Measurements from ENCODE around the gene INF2. TPM values are rescaled to one million over a fixed set of nuclear protein-coding genes. Genes with fewer than 3 reads are reported as not detected.

Gene INF2
- total RNA-seq, 1 donor from 2014 or later = 7.8 TPM

- peaks cover 6% of the 10 kb centered on the region for H3K27me3 Mint-ChIP-seq (ENCODE audit: insufficient read depth, low read depth)
- H3K27me3 ChIP-seq = no peaks in the 10 kb centered on the region
- no peaks in the 10 kb centered on the region for H3K36me3 Mint-ChIP-seq
- H3K27ac Mint-ChIP-seq = no peak overlapping the region
- no peaks in the 10 kb centered on the region for H3K9me3 ChIP-seq (ENCODE audit: low read depth)
- peak overlapping the region; percentile 63 for H3K4me3 ChIP-seq
- no peaks in the 10 kb centered on the region for H3K36me3 ChIP-seq
- H3K9me3 Mint-ChIP-seq = no peaks in the 10 kb centered on the region
- no peak for DNase-seq (ENCODE audit: low spot score)
- H3K9ac ChIP-seq = no peak overlapping the region
- H3F3A ChIP-seq (ENCODE audit: low read depth) = peaks cover 20% of the 10 kb centered on the region
- peak overlapping the region; percentile 99 for H3K4me2 ChIP-seq
- TF ChIP-seq CTCF (IDR thresholded peaks at IDR 0.05) (no peak), EZH2phosphoT487 (IDR thresholded peaks at IDR 0.05) (no peak), EZH2 (IDR thresholded peaks at IDR 0.05) (no peak)
- H2AFZ ChIP-seq (replicated peaks) = no peak overlapping the region
- peaks cover 10% of the 10 kb centered on the region for H3K4me1 Mint-ChIP-seq
- peaks cover 29% of the 10 kb centered on the region for H4K20me1 ChIP-seq (ENCODE audit: low read depth)
- H3K79me2 ChIP-seq (ENCODE audit: low read depth) = peaks cover 26% of the 10 kb centered on the region
- no peak overlapping the region for H3K27ac ChIP-seq
- H3K4me3 Mint-ChIP-seq = peak overlapping the region; percentile 79
- H3K4me1 ChIP-seq = peaks cover 45% of the 10 kb centered on the region
These were observed 678 bp downstream of the INF2 start for GRCh38 chr14:104689881-104690711.

- H3K4me1 ChIP-seq = peaks cover 47% of the 10 kb centered on the region
- peaks cover 20% of the 10 kb centered on the region for H3F3A ChIP-seq (ENCODE audit: low read depth)
- no peaks in the 10 kb centered on the region for H3K9me3 ChIP-seq (ENCODE audit: low read depth)
- peaks cover 26% of the 10 kb centered on the region for H3K79me2 ChIP-seq (ENCODE audit: low read depth)
- no peak overlapping the region for H3K9ac ChIP-seq
- no peaks in the 10 kb centered on the region for H3K27me3 ChIP-seq
- no peaks in the 10 kb centered on the region for H3K9me3 Mint-ChIP-seq
- H3K4me3 Mint-ChIP-seq = peak overlapping the region; percentile 73
- H3K4me1 Mint-ChIP-seq = peaks cover 13% of the 10 kb centered on the region
- peaks cover 6% of the 10 kb centered on the region for H3K27me3 Mint-ChIP-seq (ENCODE audit: insufficient read depth, low read depth)
- H3K27ac Mint-ChIP-seq = no peak overlapping the region
- H3K36me3 Mint-ChIP-seq = no peaks in the 10 kb centered on the region
- DNase-seq (ENCODE audit: low spot score) = no peak
- peak overlapping the region; percentile 99 for H3K4me2 ChIP-seq
- H3K27ac ChIP-seq = no peak overlapping the region
- TF ChIP-seq CTCF (IDR thresholded peaks at IDR 0.05) = no peak
- TF ChIP-seq EZH2 (IDR thresholded peaks at IDR 0.05) = no peak
- no peak for TF ChIP-seq EZH2phosphoT487 (IDR thresholded peaks at IDR 0.05)
- no peak overlapping the region for H2AFZ ChIP-seq (replicated peaks)
- H3K4me3 ChIP-seq = no peak overlapping the region
- no peaks in the 10 kb centered on the region for H3K36me3 ChIP-seq
- peaks cover 29% of the 10 kb centered on the region for H4K20me1 ChIP-seq (ENCODE audit: low read depth)
These were observed 1.5 kb downstream of the INF2 start for GRCh38 chr14:104690861-104691455.

GRCh38 chr14:104691546-104692260 lies 2.3 kb downstream of the INF2 start:
- H4K20me1 ChIP-seq (ENCODE audit: low read depth) = peaks cover 29% of the 10 kb centered on the region
- no peak overlapping the region for H3K27ac ChIP-seq
- no peak overlapping the region for H3K4me3 ChIP-seq
- H3K27ac Mint-ChIP-seq = no peak overlapping the region
- no peaks in the 10 kb centered on the region for H3K9me3 Mint-ChIP-seq
- peaks cover 5% of the 10 kb centered on the region for H3K27me3 Mint-ChIP-seq (ENCODE audit: insufficient read depth, low read depth)
- peaks cover 47% of the 10 kb centered on the region for H3K4me1 ChIP-seq
- no peaks in the 10 kb centered on the region for H3K27me3 ChIP-seq
- no peak overlapping the region for H2AFZ ChIP-seq (replicated peaks)
- H3K4me2 ChIP-seq = no peak overlapping the region
- no peaks in the 10 kb centered on the region for H3K36me3 Mint-ChIP-seq
- H3K9me3 ChIP-seq (ENCODE audit: low read depth) = no peaks in the 10 kb centered on the region
- no peak overlapping the region for H3K9ac ChIP-seq
- no peak for TF ChIP-seq CTCF (IDR thresholded peaks at IDR 0.05)
- TF ChIP-seq EZH2 (IDR thresholded peaks at IDR 0.05) = no peak
- no peak for TF ChIP-seq EZH2phosphoT487 (IDR thresholded peaks at IDR 0.05)
- peaks cover 15% of the 10 kb centered on the region for H3K4me1 Mint-ChIP-seq
- H3K79me2 ChIP-seq (ENCODE audit: low read depth) = peaks cover 26% of the 10 kb centered on the region
- no peak overlapping the region for H3K4me3 Mint-ChIP-seq
- peaks cover 20% of the 10 kb centered on the region for H3F3A ChIP-seq (ENCODE audit: low read depth)
- no peaks in the 10 kb centered on the region for H3K36me3 ChIP-seq
- DNase-seq (ENCODE audit: low spot score) = no peak

All from neural progenitor cell (in vitro differentiated cells).